ENCODE data around the gene HECTD4.
"Not testable (repeated sequence)": the region's sequence is repeated elsewhere in the genome, so short reads cannot be mapped to it uniquely, and the experiment has no call there.

Gene HECTD4

DNA sequence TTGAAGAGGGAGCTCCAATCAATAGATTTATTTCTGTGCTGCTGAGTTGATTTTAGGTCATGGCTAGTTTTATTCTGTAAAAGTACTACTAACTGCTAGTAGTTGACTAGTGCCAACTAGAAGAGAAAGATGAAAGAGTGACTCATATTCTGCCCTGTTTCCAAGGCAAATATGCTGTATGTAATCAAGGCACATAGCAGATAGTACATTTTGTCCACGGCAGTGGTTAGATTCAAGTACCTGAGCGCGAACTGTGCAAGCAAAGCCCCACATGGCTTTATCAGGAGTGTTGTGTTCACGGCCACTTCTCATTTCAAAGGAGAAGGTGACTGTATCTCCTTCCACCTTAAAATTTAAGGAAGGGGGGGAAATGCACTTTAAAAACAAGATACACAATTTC, 130.0 kb downstream of the HECTD4 start:
- H3K4me3 ChIP-seq (ENCODE audit: low read depth, low read length): no peak overlapping the region
- DNase-seq (ENCODE audit: low read depth): no peak
- TF ChIP-seq, protein P1, sequence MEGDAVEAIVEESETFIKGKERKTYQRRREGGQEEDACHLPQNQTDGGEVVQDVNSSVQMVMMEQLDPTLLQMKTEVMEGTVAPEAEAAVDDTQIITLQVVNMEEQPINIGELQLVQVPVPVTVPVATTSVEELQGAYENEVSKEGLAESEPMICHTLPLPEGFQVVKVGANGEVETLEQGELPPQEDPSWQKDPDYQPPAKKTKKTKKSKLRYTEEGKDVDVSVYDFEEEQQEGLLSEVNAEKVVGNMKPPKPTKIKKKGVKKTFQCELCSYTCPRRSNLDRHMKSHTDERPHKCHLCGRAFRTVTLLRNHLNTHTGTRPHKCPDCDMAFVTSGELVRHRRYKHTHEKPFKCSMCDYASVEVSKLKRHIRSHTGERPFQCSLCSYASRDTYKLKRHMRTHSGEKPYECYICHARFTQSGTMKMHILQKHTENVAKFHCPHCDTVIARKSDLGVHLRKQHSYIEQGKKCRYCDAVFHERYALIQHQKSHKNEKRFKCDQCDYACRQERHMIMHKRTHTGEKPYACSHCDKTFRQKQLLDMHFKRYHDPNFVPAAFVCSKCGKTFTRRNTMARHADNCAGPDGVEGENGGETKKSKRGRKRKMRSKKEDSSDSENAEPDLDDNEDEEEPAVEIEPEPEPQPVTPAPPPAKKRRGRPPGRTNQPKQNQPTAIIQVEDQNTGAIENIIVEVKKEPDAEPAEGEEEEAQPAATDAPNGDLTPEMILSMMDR (IDR thresholded peaks at IDR 0.05; ENCODE audit: insufficient read depth, low read depth, low read length, missing control alignments): no peak

DNA sequence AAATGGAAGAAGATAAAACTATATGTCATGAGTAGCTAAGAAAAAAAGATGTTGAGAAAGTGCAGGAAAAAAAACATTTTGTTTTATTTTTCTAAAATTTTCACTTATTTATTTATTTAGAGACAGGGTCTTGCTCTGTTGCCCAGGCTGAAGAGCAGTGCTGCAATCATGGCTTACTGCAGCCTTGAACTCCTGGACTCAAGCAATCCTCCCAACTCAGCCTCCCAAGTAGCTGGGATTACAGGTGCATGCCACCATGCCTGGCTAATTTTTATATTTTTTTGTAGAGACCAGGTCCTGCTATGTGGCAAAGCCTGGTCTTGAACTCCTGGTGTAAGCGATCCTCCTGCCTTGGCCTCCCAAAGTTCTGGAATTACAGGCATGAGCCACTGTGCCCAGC, 137.3 kb downstream of the HECTD4 start:
- DNase-seq (ENCODE audit: low read depth); H3K4me3 ChIP-seq (ENCODE audit: low read depth, low read length): not testable (repeated sequence)

DNA sequence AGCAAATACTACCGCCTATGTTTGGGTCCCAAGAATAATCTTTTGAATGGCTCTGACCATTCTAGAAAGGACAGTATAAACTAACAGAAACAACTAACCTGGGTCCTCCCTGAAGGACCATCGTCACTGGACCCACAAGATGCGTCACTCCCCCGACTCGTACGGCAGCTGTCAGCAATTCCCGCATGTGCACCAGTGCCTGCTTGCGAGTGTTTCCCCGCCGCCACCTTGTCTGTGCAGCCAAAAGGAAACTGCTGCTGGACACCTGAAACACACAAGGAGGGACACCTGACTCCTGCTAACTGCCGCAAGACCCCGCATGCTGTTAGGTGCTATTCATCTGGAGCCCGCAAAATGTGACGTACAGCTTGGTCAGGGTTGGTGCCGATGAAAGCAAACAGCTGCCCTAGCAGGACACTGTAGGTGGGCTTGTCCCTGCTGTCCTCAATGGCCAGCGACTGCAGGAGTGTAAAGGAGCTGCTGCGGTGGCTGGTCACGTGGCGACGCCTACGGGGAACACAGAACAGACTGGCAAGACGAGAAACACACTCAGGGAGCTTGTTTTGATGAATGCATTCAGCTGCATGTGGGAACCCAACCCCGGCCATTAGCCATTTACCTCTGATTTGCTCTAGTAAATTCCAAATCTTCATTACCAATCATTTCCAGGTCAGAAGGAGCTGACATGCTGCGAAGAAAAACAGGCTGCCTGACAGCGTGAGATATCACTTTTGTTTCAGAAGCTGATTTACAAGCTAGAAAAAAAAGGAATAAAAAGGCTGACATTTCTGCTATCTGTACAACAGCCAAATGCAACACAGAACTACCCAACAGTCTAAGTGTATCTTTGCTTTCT, 138.7 kb downstream of the HECTD4 start:
- TF ChIP-seq, protein P1 (IDR thresholded peaks at IDR 0.05; ENCODE audit: insufficient read depth, low read depth, low read length, missing control alignments): no peak
- no peak for DNase-seq (ENCODE audit: low read depth)
- no peak overlapping the region for H3K4me3 ChIP-seq (ENCODE audit: low read depth, low read length)

DNA sequence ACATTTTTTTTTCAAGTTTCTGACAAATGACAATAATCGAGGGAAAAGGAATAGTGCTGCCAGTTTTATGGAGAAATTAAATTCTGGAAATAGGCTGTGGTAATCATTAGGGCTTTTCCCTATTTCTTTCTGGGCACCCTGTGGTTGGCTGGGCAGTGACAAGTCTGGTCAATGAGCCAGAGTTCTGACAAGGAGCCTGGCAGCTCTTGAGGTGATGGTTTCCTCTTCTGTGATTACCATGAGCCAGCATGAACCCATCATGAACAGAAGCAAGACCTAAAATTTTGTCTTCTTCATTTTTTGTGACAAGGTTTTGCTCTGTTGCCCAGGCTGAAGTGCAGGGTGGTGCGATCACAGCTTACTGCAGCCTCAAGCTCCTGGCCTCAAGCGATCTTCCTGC, 141.1 kb downstream of the HECTD4 start:
- no peak for DNase-seq (ENCODE audit: low read depth)
- TF ChIP-seq, protein P1 (IDR thresholded peaks at IDR 0.05; ENCODE audit: insufficient read depth, low read depth, low read length, missing control alignments): no peak
- H3K4me3 ChIP-seq (ENCODE audit: low read depth, low read length): no peak overlapping the region

DNA sequence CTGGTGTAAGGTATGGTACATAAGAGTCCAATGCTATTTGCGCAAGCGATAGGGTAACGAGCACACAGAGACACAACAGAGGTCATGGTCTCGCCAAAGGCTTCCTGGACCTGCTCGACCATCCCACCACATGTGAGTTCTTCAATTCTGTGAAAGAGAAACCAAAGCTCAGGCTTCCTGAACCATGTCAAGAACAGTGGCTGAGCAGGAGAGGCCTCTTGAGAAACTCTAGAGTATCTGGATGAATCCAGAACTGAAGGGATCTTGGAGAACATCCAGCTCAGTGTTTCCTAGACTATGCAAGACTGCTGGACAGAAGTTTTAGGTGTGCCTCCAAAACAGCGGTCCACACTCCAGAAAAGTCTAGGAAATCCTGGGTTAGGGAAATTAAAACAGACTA, 142.3 kb downstream of the HECTD4 start:
- TF ChIP-seq, protein P1 (IDR thresholded peaks at IDR 0.05; ENCODE audit: insufficient read depth, low read depth, low read length, missing control alignments): no peak
- no peak overlapping the region for H3K4me3 ChIP-seq (ENCODE audit: low read depth, low read length)
- DNase-seq (ENCODE audit: low read depth): peak; percentile 6

DNA sequence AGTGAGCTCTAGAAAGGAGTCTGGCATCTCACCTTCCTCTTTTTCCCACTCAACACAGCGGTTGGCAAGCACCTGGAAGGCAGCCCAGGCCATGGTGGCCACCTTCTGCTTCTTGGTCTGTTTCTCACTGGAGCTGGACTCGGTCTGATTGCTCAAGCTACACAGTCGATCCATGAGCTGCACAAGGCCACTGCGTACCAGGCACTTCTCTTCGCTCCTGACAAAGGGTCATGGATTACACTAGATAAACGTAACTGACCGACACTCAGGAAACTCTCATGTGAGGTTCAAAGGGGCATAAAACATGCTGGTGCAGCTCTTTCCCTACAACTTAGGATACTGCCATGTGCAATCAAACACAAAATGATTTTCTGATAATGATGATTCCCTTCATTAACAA, 143.2 kb downstream of the HECTD4 start:
- TF ChIP-seq, protein P1 (IDR thresholded peaks at IDR 0.05; ENCODE audit: insufficient read depth, low read depth, low read length, missing control alignments): no peak
- H3K4me3 ChIP-seq (ENCODE audit: low read depth, low read length): no peak overlapping the region
- DNase-seq (ENCODE audit: low read depth): no peak

DNA sequence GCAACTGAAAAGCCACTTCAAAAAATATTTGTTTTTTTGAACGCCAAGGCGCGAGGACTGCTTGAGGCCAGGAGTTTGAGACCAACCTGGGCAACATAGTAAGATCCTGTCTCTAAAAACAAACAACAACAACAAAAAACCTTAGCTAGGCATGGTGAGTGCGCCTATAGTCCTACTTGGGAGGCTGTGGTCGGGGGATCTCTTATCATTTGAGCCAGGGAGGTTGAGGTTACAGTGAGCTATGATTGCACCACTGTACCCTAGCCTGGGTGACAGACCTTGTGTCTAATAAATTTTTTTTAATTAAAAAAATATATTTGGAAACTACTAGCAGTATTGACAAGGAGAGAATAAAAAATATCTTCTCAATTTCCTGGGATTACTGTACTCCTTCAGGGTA, 143.8 kb downstream of the HECTD4 start:
- no peak overlapping the region for H3K4me3 ChIP-seq (ENCODE audit: low read depth, low read length)
- TF ChIP-seq, protein P1 (IDR thresholded peaks at IDR 0.05; ENCODE audit: insufficient read depth, low read depth, low read length, missing control alignments): no peak
- no peak for DNase-seq (ENCODE audit: low read depth)
